Upper lobe of left lung (tissue), 6 donors: ENCODE measurements around the gene TMEM222. TPM values are rescaled to one million over a fixed set of nuclear protein-coding genes. Genes with fewer than 3 reads are reported as not detected.
A peak's percentile ranks its signal among the peaks of the same experiment; 100 is the strongest.

Experiments
- ATAC-seq, 2 donors: fragments of 200-7000 bp; cut with Tn5 transposase; one replicate each; pipeline ENCODE4 v1.9.1; 2022; ENCODE audit warnings: mild to moderate bottlenecking in 2 of 2, moderate library complexity in 2 of 2; ENCODE audit not compliant: low FRiP score in 2 of 2
- DNase-seq, 2 donors: peaks; one replicate each; pipeline ENCODE4 v3.0.0-alpha.2; 2019 to 2020
- H3K27ac ChIP-seq, 4 donors: fragments of 200-600 bp; sonication (generic); one replicate each; pipeline ENCODE4 v1.5.1; 2016 to 2019
- H3K27me3 ChIP-seq, 4 donors: fragments of 200-600 bp; sonication (generic); one replicate each; pipeline ENCODE4 v1.5.1; 2017 to 2019
- H3K36me3 ChIP-seq, 4 donors: fragments of 200-600 bp; sonication (generic); one replicate each; pipeline ENCODE4 v1.5.1; 2016 to 2019
- H3K4me1 ChIP-seq, 4 donors: fragments of 200-600 bp; sonication (generic); one replicate each; pipeline ENCODE4 v1.5.1; 2018 to 2019
- H3K4me3 ChIP-seq, 4 donors: fragments of 200-600 bp; sonication (generic); one replicate each; pipeline ENCODE4 v1.5.1; 2017 to 2019; ENCODE audit warnings: mild to moderate bottlenecking in 2 of 4, moderate library complexity in 1 of 4
- H3K9me3 ChIP-seq, 4 donors: fragments of 200-600 bp; sonication (generic); one replicate each; pipeline ENCODE4 v1.5.1; 2018 to 2019
- EP300 ChIP-seq, 4 donors: sonication (generic); formaldehyde crosslinking; IDR thresholded peaks; one replicate each; pipeline ENCODE4 v1.5.1; 2017; ENCODE audit warnings: antibody characterized with exemption in 4 of 4, control low read depth in 2 of 4
- POLR2A ChIP-seq, 4 donors: fragments of 450-650 bp; IDR thresholded peaks; one replicate each; pipeline ENCODE4 v1.5.1; 2016 to 2017; ENCODE audit warnings: antibody characterized with exemption in 4 of 4, mild to moderate bottlenecking in 2 of 4
- POLR2AphosphoS5 ChIP-seq, 2 donors: sonication (generic); formaldehyde crosslinking; IDR thresholded peaks; one replicate each; pipeline ENCODE4 v1.5.1; 2017; ENCODE audit warnings: antibody characterized with exemption in 2 of 2
- WGBS, 2 donors: methylation state at CpG; one replicate each; pipeline ENCODE4 v1.1.5; 2017 to 2018; 5-methylcytosine and 5-hydroxymethylcytosine counted together
- total RNA-seq, 6 donors: library from RNA; depleted of rRNA in 4 of 6; stranded (reverse); fragments of >200 nt in 4 of 6; gene quantifications; one replicate each; pipeline versions ENCODE4 v1.1.0 to v1.2.1, GENCODE V29; 2016 to 2021
- TF ChIP-seq, protein P1 (sequence below), 6 experiments: fragments of 450-650 bp in 4 of 6; fragments of 200-600 bp in 2 of 6; sonication (generic) in 2 of 6; IDR thresholded peaks; one replicate each; pipeline ENCODE4 v1.5.1; 2016 to 2019; ENCODE audit warnings: antibody characterized with exemption in 6 of 6
- donor health status: DM: no; HTN: no; CAD: no; lungs with moderate emphysema.
- donor health status: DM: no; HTN: yes; CAD: no; lungs with severe emphysema.

Gene TMEM222
- total RNA-seq, 6 donors from 2014 or later, result 11.5 to 43.9 (median 30.1) TPM

GRCh38 chr1:27300341-27301051 is 21.5 kb upstream of the TMEM222 start:
- H3K27ac ChIP-seq, result peak overlapping the region; percentile 41 to 75 (median 69)

GRCh38 chr1:27301052-27301422 is 20.9 kb upstream of the TMEM222 start:
- H3K4me1 ChIP-seq, result peaks cover 22 to 30% (median 27%) of the 10 kb centered on the region in 4 donors
- H3K9me3 ChIP-seq, result no peaks in the 10 kb centered on the region
- no peaks in the 10 kb centered on the region for H3K27me3 ChIP-seq
- TF ChIP-seq, protein P1, sequence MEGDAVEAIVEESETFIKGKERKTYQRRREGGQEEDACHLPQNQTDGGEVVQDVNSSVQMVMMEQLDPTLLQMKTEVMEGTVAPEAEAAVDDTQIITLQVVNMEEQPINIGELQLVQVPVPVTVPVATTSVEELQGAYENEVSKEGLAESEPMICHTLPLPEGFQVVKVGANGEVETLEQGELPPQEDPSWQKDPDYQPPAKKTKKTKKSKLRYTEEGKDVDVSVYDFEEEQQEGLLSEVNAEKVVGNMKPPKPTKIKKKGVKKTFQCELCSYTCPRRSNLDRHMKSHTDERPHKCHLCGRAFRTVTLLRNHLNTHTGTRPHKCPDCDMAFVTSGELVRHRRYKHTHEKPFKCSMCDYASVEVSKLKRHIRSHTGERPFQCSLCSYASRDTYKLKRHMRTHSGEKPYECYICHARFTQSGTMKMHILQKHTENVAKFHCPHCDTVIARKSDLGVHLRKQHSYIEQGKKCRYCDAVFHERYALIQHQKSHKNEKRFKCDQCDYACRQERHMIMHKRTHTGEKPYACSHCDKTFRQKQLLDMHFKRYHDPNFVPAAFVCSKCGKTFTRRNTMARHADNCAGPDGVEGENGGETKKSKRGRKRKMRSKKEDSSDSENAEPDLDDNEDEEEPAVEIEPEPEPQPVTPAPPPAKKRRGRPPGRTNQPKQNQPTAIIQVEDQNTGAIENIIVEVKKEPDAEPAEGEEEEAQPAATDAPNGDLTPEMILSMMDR (IDR thresholded peaks at IDR 0.05), result no peak
- peaks cover 18 to 87% (median 63%) of the 10 kb centered on the region in 4 donors for H3K36me3 ChIP-seq
- 72% methylated on average over 7 to 8 of the region's 8 CpGs for WGBS, 2 donors
- H3K27ac ChIP-seq, result peak overlapping the region in 2 of 4 donors; percentile 41 to 75
- ATAC-seq, result no peak
- no peak for DNase-seq
- no peak overlapping the region for H3K4me3 ChIP-seq

More at GRCh38 chr1:27300341-27301051, 21.5 kb upstream of the TMEM222 start:
- Histone ChIP-seq H3K4me3 (no peak overlapping the region), H3K27me3 (no peaks in the 10 kb centered on the region), H3K4me1 (peaks cover 22 to 30% (median 27%) of the 10 kb centered on the region in 4 donors), H3K9me3 (no peaks in the 10 kb centered on the region), H3K36me3 (peaks cover 18 to 87% (median 65%) of the 10 kb centered on the region in 4 donors)
- WGBS, 2 donors, result 29 to 50% methylated on average over 2 to 5 of the region's 5 CpGs
- DNase-seq (peak; percentile 81 to 88), ATAC-seq (peak; percentile 92 to 93)
- TF ChIP-seq EP300 (IDR thresholded peaks at IDR 0.05), result no peak
- no peak for TF ChIP-seq POLR2A (IDR thresholded peaks at IDR 0.05)
- TF ChIP-seq POLR2AphosphoS5 (IDR thresholded peaks at IDR 0.05), result peak in 1 of 2 donors; percentile 33
- TF ChIP-seq, protein P1 (IDR thresholded peaks at IDR 0.05), result peak; percentile 98 to 99 (median 99)

DNA sequence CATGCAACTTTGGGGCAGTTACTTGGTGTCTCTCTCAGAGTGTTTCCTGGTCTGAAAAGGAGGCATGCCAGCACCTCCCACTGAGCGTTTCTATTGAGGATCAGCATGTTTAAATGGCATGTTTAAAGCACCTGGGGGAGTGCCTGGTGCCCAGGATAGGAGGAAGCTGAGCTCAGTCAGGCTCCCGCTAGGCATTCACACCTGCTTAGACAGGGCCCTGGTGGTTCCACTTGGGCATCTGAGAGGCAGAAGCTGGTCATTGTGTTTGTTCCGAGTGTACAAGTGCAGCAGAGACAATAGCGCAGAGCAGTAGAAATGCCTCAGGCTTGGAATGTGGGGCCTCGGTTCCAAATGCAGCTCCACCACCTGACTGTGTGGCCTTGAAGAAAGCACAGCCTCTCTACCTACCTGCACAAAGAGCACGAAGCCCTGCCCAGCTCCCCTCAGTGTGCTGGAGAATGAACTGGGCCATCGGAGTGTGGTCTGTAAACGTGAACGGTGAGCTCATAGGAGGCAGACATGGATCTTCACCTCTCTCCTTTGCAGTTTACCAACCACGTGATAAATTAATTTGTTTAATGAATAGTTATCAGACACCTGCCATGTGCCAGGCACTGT is 20.3 kb upstream of the TMEM222 start:
- Histone ChIP-seq H3K9me3 (no peaks in the 10 kb centered on the region), H3K4me3 (no peak overlapping the region), H3K27ac (no peak overlapping the region), H3K36me3 (peaks cover 18 to 88% (median 64%) of the 10 kb centered on the region in 4 donors), H3K4me1 (peaks cover 22 to 30% (median 27%) of the 10 kb centered on the region in 4 donors), H3K27me3 (no peaks in the 10 kb centered on the region)
- DNase-seq (no peak), ATAC-seq (no peak)
- TF ChIP-seq, protein P1 (IDR thresholded peaks at IDR 0.05), result no peak
- WGBS, 2 donors, result 83 to 90% methylated on average over 8 to 10 of the region's 10 CpGs

DNA sequence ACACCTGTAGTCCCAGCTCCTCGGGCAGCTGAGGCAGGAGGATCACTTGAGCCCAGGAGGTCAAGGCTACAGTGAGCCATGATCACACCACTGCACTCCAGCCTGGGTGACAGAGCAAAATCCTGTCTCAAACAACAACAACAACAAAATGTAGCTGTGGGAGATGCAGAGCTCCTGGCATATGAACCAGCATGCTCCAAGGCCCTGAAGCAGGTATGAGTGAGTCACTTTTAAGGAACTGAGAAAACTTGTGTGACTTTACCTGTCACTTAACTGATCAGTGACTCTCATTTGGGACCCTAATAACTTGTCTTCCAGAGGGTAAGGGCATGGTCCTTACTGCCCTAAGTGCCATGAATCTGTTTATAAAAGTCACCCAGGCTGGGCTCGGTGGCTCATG is 19.4 kb upstream of the TMEM222 start:
- Histone ChIP-seq H3K4me3 (no peak overlapping the region), H3K4me1 (peaks cover 22 to 27% (median 27%) of the 10 kb centered on the region in 4 donors), H3K27me3 (no peaks in the 10 kb centered on the region), H3K27ac (no peak overlapping the region), H3K9me3 (no peaks in the 10 kb centered on the region), H3K36me3 (peaks cover 14 to 79% (median 59%) of the 10 kb centered on the region in 4 donors)
- WGBS, 2 donors, result 91 to 100% methylated on average over 2 of the region's 2 CpGs
- DNase-seq, result no peak
- TF ChIP-seq, protein P1 (IDR thresholded peaks at IDR 0.05), result no peak
- TF ChIP-seq POLR2A (IDR thresholded peaks at IDR 0.05) (no peak), POLR2AphosphoS5 (IDR thresholded peaks at IDR 0.05) (no peak), EP300 (IDR thresholded peaks at IDR 0.05) (no peak)
- no peak for ATAC-seq
